Iris pigment epithelial cell (primary cell): ENCODE results near the gene FDX1.

Experiments
- DNase-seq: peaks from one replicate; pipeline ENCODE4 v3.0.0-alpha.2; 2011; ENCODE audit warnings: low read depth

FDX1 gene

GRCh38 chr11:110509472-110509871, 79.7 kb downstream of the FDX1 start:
- no peak for DNase-seq

DNA sequence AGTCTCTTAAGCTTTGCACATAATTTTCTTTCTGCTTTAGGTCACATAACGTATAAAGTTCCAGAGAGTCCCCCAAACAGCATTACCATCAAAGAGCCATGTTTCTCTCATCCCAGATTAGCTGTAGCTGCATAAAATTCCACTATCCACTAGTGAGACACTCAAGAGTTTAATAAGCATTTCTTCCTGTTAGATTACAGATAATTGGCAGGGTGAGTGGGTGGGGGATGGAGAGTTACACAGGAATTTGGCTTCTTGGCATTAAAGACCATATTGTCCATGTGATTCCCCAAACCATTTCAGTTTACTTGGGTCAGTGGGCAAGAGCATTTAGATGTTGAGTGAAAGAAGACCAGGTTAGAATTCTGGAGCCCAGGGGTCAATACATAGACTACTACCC, 82.3 kb downstream of the FDX1 start:
- no peak for DNase-seq

DNA sequence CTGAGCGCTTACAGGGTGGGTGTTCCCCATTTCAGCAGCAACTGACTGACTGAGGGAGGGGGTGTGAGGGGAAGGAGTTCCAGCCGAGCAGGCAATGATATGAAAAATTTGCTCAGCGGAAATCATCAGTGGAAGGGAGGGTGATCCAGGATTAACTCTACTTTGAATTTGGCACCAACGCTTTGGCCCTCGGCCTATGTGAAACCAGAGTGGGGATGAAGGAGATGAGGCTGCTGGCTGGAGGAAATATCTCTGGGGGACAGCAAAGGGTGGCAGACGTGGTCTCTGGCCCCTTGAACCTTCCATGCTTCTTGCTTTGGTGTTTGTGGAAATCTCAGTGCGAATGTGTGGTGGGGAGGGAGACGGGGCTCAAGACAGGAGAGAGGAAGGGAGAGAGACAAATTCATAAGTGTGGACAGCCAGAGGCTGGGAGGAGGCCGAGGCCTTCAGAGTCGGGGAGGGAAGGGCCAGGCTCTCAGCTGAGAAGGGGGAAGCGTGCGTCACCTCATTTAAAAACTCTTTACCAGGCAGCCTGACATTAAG, 83.6 kb downstream of the FDX1 start:
- DNase-seq, result no peak

DNA sequence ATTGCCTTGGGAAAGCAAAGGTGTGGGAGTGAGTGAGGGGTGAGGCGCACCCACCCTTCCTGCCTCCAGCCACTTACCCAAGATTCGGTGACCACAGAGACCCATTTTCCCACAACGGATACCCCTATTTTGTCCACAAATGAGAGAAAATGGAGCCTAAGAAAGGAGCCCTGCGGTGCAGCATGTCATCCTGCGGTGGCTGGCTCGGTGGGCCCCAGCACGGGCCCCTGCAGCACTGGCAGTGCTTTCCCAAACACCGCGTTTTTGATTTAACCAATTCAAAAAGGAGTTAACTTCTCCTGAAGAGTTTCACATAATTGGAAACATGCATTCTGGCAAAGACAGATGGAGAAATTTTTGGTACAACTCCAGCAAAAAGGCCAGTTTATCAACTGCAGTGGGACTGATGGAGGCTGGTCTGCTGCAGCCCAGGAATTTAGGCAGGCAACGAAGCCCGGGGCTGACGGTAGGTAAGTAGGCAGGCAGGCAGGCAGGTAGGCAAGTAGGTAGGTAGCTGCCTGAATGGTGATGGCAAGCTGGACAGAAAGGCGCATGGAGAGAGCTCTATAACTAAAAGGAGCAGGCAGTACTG, 84.2 kb downstream of the FDX1 start:
- DNase-seq, result no peak
